VCaP (cell line): ENCODE data around the gene HHLA2.

Experiments used
- H3K27ac ChIP-seq: fragments of 450-650 bp; 2 replicates; pipeline ENCODE4 v1.5.1; 2017
- TF ChIP-seq, protein P1 (sequence below): fragments of 450-650 bp; conservative IDR thresholded peaks from 2 replicates; pipeline ENCODE4 v1.5.1; 2017; ENCODE audit warnings: mild to moderate bottlenecking, moderate library complexity

The HHLA2 gene

DNA sequence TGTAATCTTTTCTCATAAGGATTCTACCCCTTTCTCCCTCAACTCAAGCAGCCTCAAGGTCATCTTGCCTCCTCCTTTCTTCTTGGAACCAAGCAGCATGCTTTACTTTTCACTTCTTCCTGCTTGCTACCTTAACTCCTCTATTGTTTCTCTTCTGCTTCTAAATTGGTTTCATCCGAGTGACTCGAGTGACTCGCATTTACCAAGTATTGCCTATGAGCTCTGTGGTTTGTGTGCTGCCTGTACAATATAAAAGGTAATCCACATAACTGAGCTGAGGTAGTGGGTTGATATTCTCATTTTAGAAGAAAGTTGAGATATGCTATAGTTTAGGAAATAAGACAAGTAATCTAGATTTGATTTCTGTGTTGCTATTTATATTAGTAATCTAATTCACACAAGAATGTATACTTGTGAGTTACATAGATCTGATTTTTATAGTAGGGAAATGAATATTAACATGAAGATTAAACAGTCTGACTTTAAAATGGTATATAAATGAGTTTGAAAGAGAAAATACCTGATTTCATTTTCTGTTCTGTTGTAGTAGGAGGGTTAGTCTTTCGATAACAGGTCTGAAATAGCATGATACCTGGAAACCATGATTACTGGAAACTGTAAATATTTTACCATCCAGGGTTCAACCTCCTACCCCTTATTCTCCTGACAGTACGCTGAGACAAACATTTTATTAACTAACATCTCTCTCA, 5.5 kb downstream of the HHLA2 start:
- TF ChIP-seq, protein P1, sequence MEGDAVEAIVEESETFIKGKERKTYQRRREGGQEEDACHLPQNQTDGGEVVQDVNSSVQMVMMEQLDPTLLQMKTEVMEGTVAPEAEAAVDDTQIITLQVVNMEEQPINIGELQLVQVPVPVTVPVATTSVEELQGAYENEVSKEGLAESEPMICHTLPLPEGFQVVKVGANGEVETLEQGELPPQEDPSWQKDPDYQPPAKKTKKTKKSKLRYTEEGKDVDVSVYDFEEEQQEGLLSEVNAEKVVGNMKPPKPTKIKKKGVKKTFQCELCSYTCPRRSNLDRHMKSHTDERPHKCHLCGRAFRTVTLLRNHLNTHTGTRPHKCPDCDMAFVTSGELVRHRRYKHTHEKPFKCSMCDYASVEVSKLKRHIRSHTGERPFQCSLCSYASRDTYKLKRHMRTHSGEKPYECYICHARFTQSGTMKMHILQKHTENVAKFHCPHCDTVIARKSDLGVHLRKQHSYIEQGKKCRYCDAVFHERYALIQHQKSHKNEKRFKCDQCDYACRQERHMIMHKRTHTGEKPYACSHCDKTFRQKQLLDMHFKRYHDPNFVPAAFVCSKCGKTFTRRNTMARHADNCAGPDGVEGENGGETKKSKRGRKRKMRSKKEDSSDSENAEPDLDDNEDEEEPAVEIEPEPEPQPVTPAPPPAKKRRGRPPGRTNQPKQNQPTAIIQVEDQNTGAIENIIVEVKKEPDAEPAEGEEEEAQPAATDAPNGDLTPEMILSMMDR = no peak
- H3K27ac ChIP-seq = no peak overlapping the region

DNA sequence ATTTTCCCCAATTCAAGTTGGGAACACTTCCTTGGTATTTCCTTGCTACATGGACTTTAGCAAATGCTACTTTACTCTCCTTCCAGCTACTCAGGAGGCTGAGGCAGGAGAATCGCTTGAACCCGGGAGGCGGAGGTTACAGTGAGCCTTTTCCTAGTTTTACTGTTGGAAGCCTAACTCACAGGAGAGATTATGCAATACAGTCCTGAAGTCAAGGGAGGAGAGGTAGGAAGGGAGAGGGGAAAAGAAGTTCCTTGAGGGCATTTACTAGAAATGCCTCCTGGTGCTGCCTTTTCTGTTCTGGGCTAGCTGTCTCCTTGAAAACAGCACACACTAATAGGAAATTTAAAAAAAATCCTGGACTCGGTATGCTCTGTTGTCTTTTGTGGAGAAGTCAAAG, 6.2 kb downstream of the HHLA2 start:
- TF ChIP-seq, protein P1 = no peak
- no peak overlapping the region for H3K27ac ChIP-seq

DNA sequence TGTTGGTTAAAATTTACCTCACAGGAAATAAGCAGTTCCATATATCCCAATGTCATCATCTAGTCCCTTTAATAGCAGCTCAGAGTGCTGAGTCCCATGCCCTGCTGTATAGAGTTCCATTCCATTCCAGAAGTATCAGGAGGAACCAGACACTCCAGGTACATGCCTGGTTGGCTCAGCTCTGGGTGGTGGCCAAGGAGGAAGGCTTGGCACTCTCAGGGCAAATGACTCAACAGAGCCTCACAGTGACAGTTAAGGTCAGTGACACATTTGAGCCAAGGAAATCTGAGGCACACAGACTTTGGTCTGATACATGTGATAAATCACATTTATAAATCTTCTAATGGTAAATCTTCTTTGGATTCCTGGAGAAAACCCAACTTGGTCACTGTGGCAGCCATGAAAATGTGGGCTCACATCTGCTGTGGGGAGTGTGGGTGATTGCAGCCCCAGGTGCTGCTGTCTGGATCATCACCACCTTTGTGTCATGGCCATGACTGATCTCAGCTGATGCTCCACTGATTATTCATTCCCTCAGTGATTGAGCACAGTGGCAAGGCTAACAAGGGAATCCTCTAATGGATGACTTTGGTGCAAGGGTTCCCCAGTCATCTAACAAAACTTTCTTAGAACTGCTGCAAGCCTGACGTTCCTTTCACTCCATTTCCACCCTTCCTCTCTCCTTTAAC, 9.3 kb downstream of the HHLA2 start:
- TF ChIP-seq, protein P1 = no peak
- no peak overlapping the region for H3K27ac ChIP-seq

DNA sequence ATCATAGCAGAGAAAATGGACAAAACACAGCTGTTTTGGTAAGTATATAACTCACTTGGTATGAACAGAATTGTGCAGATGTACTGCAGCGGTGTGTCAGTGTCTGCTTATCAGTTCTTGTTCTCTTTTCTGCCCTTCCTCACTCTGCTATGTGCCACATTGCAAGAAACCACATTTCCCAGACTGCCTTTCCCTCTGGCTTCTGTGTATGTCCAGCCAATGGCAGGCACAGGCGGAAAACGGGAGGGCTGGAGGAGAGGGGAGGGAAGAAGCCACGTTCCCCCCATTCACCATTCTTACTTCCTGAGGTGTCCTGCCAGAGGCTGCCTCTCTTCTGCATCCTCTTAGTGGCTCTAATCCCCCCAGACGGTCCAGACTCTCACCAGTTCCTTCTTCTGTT, 15.4 kb downstream of the HHLA2 start:
- no peak overlapping the region for H3K27ac ChIP-seq
- TF ChIP-seq, protein P1 = no peak

DNA sequence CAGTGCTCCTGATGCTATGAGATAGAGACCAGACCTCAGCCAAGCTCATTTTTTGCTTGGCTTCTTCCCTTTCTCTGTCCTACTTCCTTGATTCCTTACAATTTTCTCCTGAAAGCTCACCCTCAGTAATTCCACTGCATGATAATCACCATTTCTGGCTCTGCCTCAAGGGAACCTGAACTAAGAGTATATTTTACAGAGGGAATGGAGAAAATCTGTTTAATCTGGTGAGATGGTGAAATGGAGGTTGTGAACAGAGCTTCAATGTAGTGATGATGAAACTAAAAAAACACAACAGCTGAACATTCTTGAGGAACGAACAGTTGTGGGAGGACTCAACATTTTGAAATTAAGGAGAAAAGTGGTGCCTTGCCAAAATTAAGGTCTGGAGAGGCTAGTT, 16.3 kb downstream of the HHLA2 start:
- H3K27ac ChIP-seq = no peak overlapping the region
- TF ChIP-seq, protein P1 = no peak

DNA sequence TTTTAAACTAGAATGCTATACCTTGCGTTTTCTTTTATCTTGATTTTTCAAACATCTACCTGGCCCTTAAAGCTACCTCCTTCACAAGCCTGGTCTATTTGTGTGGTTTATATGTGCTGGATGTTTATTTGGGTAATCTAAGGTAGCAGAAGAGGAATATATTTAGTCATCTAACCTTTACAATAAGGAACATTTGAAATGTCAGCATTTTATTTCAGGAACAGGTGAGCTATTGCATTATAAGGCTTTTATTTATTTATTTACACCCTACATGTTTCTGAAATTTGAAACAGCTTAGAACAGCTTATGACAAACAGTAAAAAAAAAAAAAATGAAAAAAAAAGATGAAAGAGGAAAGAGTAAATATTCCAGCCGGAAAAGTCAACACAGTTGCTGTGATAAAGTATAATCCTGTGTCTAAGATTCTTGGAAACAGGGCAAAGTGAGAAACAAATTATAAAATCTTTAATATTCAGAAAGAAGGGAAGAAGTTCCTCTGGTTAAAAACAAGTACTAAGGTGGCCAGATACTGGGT, 19.5 kb downstream of the HHLA2 start:
- TF ChIP-seq, protein P1 = no peak
- peak overlapping the region; percentile 59 for H3K27ac ChIP-seq

DNA sequence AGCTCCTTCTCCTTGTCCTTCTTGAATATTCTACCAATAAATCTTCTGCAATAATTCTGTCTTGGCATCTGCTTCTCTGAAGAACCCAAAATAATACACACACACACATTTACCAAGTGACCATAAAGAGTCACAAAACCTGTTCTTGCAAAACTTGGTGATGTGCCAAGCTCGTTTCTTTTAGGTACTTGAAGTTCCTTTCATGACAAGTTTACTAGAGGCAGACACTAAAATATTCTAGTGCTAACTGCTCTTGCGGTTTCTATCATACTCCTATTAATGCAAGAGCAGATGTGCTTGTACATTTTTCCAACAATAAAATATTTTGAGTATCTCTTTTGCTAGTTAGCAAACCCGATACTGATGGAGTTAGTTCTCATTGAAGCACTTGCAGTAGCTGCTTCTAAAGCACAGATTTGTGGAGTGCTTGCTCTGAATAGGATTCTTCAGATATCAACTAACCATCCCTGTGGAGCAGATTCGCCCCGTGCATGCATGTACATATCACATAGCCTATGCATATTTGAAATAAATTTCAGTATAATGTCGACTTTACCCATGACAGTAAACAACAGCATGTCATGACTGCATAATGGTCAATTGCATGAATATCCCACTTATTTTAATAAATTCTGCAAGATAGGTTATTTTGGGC, 23.2 kb downstream of the HHLA2 start:
- H3K27ac ChIP-seq = peak overlapping the region; percentile 80
- TF ChIP-seq, protein P1 = no peak
